Activated CD4-positive, alpha-beta memory T cell treated with anti-CD3 and anti-CD28 coated beads for 36 hours (primary cell): ENCODE data around the gene SMIM21. TPM values are rescaled to one million over a fixed set of nuclear protein-coding genes. Genes with fewer than 3 reads are reported as not detected.

Experiments
- CTCF ChIA-PET: fragments of 350-600 bp; sonication (Branson Sonifier 250); formaldehyde crosslinking; loops from one replicate; lab custom pipeline; 2021; ENCODE audit warnings: antibody characterized with exemption, inconsistent platforms; lab: Charles Lee
- POLR2A ChIA-PET: fragments of 350-600 bp; sonication (Branson Sonifier 250); formaldehyde crosslinking; loops from one replicate; lab custom pipeline; 2021; ENCODE audit warnings: antibody characterized with exemption; lab: Charles Lee
- DNase-seq: peaks from one replicate; pipeline ENCODE4 v3.0.0-alpha.2; 2020
- H3K27ac Mint-ChIP-seq: one replicate; pipeline ENCODE4 v1.8.0; 2021; ENCODE audit warnings: mixed read lengths
- H3K27me3 Mint-ChIP-seq: one replicate; pipeline ENCODE4 v1.8.0; 2021; ENCODE audit warnings: mixed read lengths
- H3K36me3 Mint-ChIP-seq: one replicate; pipeline ENCODE4 v1.8.0; 2021; ENCODE audit warnings: mixed read lengths
- H3K4me1 Mint-ChIP-seq: one replicate; pipeline ENCODE4 v1.8.0; 2021; ENCODE audit warnings: low read depth, mixed read lengths
- H3K4me3 Mint-ChIP-seq: one replicate; pipeline ENCODE4 v1.8.0; 2021; ENCODE audit warnings: mild to moderate bottlenecking, mixed read lengths
- H3K9me3 Mint-ChIP-seq: one replicate; pipeline ENCODE4 v1.8.0; 2021; ENCODE audit warnings: mixed read lengths
- intact Hi-C: fragments of 100-400 bp; cut with micrococcal nuclease; formaldehyde crosslinking; loops from one replicate; pipeline ENCODE4 v1.15.1; 2023
- total RNA-seq, 2 experiments: library from RNA; stranded (reverse); gene quantifications; one replicate each; pipeline ENCODE4 v1.2.3, GENCODE V29; 2021

Gene SMIM21
- total RNA-seq, 2 experiments from 2014 or later, result not detected

- intact Hi-C loops, result no loop called here
- H3K27ac Mint-ChIP-seq, result no peak overlapping the region
- no peaks in the 10 kb centered on the region for H3K4me1 Mint-ChIP-seq
- no peak overlapping the region for H3K4me3 Mint-ChIP-seq
- POLR2A ChIA-PET, result no interaction called here
- no peaks in the 10 kb centered on the region for H3K36me3 Mint-ChIP-seq
- CTCF ChIA-PET, result no interaction called here
- H3K27me3 Mint-ChIP-seq, result peaks cover 16% of the 10 kb centered on the region
- no peaks in the 10 kb centered on the region for H3K9me3 Mint-ChIP-seq
- DNase-seq, result no peak
These were observed 36.0 kb downstream of the SMIM21 start for GRCh38 chr18:75391279-75392225.

- no peak overlapping the region for H3K27ac Mint-ChIP-seq
- ChIA-PET POLR2A (no interaction called here), CTCF (no interaction called here)
- H3K27me3 Mint-ChIP-seq, result peaks cover 15% of the 10 kb centered on the region
- H3K4me1 Mint-ChIP-seq, result no peaks in the 10 kb centered on the region
- DNase-seq, result no peak
- no peaks in the 10 kb centered on the region for H3K9me3 Mint-ChIP-seq
- intact Hi-C loops, result no loop called here
- no peak overlapping the region for H3K4me3 Mint-ChIP-seq
- no peaks in the 10 kb centered on the region for H3K36me3 Mint-ChIP-seq
These were observed 36.6 kb downstream of the SMIM21 start for GRCh38 chr18:75390854-75391253.

GRCh38 chr18:75384144-75384543 is 43.4 kb downstream of the SMIM21 start:
- CTCF ChIA-PET, result no interaction called here
- Mint-ChIP-seq H3K27me3 (peaks cover 12% of the 10 kb centered on the region), H3K4me1 (no peaks in the 10 kb centered on the region), H3K4me3 (no peak overlapping the region), H3K36me3 (no peaks in the 10 kb centered on the region), H3K27ac (no peak overlapping the region), H3K9me3 (no peaks in the 10 kb centered on the region)
- POLR2A ChIA-PET, result no interaction called here
- intact Hi-C loops, result no loop called here
- no peak for DNase-seq

- Mint-ChIP-seq H3K4me1 (no peaks in the 10 kb centered on the region), H3K27ac (no peak overlapping the region)
- CTCF ChIA-PET, result no interaction called here
These were observed 48.9 kb downstream of the SMIM21 start for GRCh38 chr18:75378376-75379315.

GRCh38 chr18:75377926-75378325 is 49.6 kb downstream of the SMIM21 start:
- H3K27ac Mint-ChIP-seq, result no peak overlapping the region
- no peaks in the 10 kb centered on the region for H3K4me1 Mint-ChIP-seq
- H3K9me3 Mint-ChIP-seq, result no peaks in the 10 kb centered on the region
- H3K36me3 Mint-ChIP-seq, result no peaks in the 10 kb centered on the region
- DNase-seq, result no peak
- CTCF ChIA-PET, result no interaction called here
- no peak overlapping the region for H3K4me3 Mint-ChIP-seq
- intact Hi-C loops, result no loop called here
- POLR2A ChIA-PET, result no interaction called here
- H3K27me3 Mint-ChIP-seq, result peaks cover 7% of the 10 kb centered on the region

More at GRCh38 chr18:75378376-75379315, 48.9 kb downstream of the SMIM21 start:
- no peak for DNase-seq
- Mint-ChIP-seq H3K4me3 (no peak overlapping the region), H3K27me3 (peaks cover 10% of the 10 kb centered on the region), H3K36me3 (no peaks in the 10 kb centered on the region), H3K9me3 (no peaks in the 10 kb centered on the region)
- POLR2A ChIA-PET, result no interaction called here
- intact Hi-C loops, result no loop called here

GRCh38 chr18:75377258-75377657 is 50.2 kb downstream of the SMIM21 start:
- intact Hi-C loops, result no loop called here
- H3K4me1 Mint-ChIP-seq, result no peaks in the 10 kb centered on the region
- no peak for DNase-seq
- no peak overlapping the region for H3K27ac Mint-ChIP-seq
- H3K27me3 Mint-ChIP-seq, result peaks cover 7% of the 10 kb centered on the region
- H3K36me3 Mint-ChIP-seq, result no peaks in the 10 kb centered on the region
- no peak overlapping the region for H3K4me3 Mint-ChIP-seq
- no peaks in the 10 kb centered on the region for H3K9me3 Mint-ChIP-seq
- ChIA-PET POLR2A (no interaction called here), CTCF (interaction anchor here (0.5 kb wide), 1 partner anchor 1103 kb away, joined by 3 read pairs; no protein-coding TSS in a partner anchor)

GRCh38 chr18:75376004-75376403 is 51.5 kb downstream of the SMIM21 start:
- no peaks in the 10 kb centered on the region for H3K9me3 Mint-ChIP-seq
- CTCF ChIA-PET, result no interaction called here
- intact Hi-C loops, result no loop called here
- H3K27ac Mint-ChIP-seq, result no peak overlapping the region
- H3K4me3 Mint-ChIP-seq, result no peak overlapping the region
- no peak for DNase-seq
- H3K27me3 Mint-ChIP-seq, result peaks cover 3% of the 10 kb centered on the region
- POLR2A ChIA-PET, result no interaction called here
- no peaks in the 10 kb centered on the region for H3K36me3 Mint-ChIP-seq
- no peaks in the 10 kb centered on the region for H3K4me1 Mint-ChIP-seq

GRCh38 chr18:75375341-75375740 is 52.2 kb downstream of the SMIM21 start:
- POLR2A ChIA-PET, result no interaction called here
- Mint-ChIP-seq H3K4me1 (no peaks in the 10 kb centered on the region), H3K9me3 (no peaks in the 10 kb centered on the region), H3K27me3 (peaks cover 4% of the 10 kb centered on the region), H3K4me3 (no peak overlapping the region), H3K27ac (no peak overlapping the region), H3K36me3 (no peaks in the 10 kb centered on the region)
- intact Hi-C loops, result no loop called here
- CTCF ChIA-PET, result no interaction called here
- no peak for DNase-seq

- Mint-ChIP-seq H3K27me3 (peaks cover 2% of the 10 kb centered on the region), H3K4me3 (no peak overlapping the region), H3K36me3 (no peaks in the 10 kb centered on the region), H3K9me3 (no peaks in the 10 kb centered on the region), H3K27ac (no peak overlapping the region), H3K4me1 (no peaks in the 10 kb centered on the region)
- ChIA-PET POLR2A (no interaction called here), CTCF (interaction anchor here (0.5 kb wide), 1 partner anchor 1024 kb away, joined by 3 read pairs; no protein-coding TSS in a partner anchor)
- intact Hi-C loops, result no loop called here
- no peak for DNase-seq
These were observed 53.0 kb downstream of the SMIM21 start for GRCh38 chr18:75374466-75374865.

GRCh38 chr18:75369026-75369721 is 58.3 kb downstream of the SMIM21 start:
- ChIA-PET CTCF (no interaction called here), POLR2A (no interaction called here)
- no peak overlapping the region for H3K4me3 Mint-ChIP-seq
- no peaks in the 10 kb centered on the region for H3K36me3 Mint-ChIP-seq
- intact Hi-C loops, result no loop called here
- no peak for DNase-seq
- H3K9me3 Mint-ChIP-seq, result no peaks in the 10 kb centered on the region
- no peak overlapping the region for H3K27ac Mint-ChIP-seq
- peaks cover 2% of the 10 kb centered on the region for H3K27me3 Mint-ChIP-seq
- no peaks in the 10 kb centered on the region for H3K4me1 Mint-ChIP-seq

- no peaks in the 10 kb centered on the region for H3K4me1 Mint-ChIP-seq
- DNase-seq, result no peak
- no peaks in the 10 kb centered on the region for H3K36me3 Mint-ChIP-seq
- H3K27me3 Mint-ChIP-seq, result peaks cover under 1% of the 10 kb centered on the region
- CTCF ChIA-PET, result interaction anchor here (0.8 kb wide), 1 partner anchor 713 kb away, joined by 3 read pairs; no protein-coding TSS in a partner anchor
- H3K27ac Mint-ChIP-seq, result no peak overlapping the region
- intact Hi-C loops, result no loop called here
- H3K4me3 Mint-ChIP-seq, result no peak overlapping the region
- H3K9me3 Mint-ChIP-seq, result no peaks in the 10 kb centered on the region
- POLR2A ChIA-PET, result no interaction called here
These were observed 61.7 kb downstream of the SMIM21 start for GRCh38 chr18:75365837-75366236.
